HG03066 (cell line): ENCODE data around the gene BRPF1.

Experiments used
- ATAC-seq: cut with Tn5 transposase; IDR thresholded peaks from one replicate; pipeline ENCODE4 v1.9.1; 2021; ENCODE audit warnings: low read depth; ENCODE audit not compliant: unreplicated experiment

BRPF1 gene

GRCh38 chr3:9731206-9732079 is at the start of gene BRPF1:
Gene BRPF1 (plus strand): TSS chr3:9731735. CDS start chr3:9734141, 2,406 bp downstream.
- peak; percentile 89 for ATAC-seq

GRCh38 chr3:9682096-9682495 is 49.4 kb upstream of the BRPF1 start:
- ATAC-seq: no peak

- ATAC-seq: no peak
Measured at GRCh38 chr3:9683426-9683825, 48.1 kb upstream of the BRPF1 start.

GRCh38 chr3:9685216-9686049 is 46.1 kb upstream of the BRPF1 start:
- ATAC-seq: no peak

- no peak for ATAC-seq
Measured at GRCh38 chr3:9686050-9686550, 45.4 kb upstream of the BRPF1 start.

- no peak for ATAC-seq
Measured at GRCh38 chr3:9686703-9687102, 44.8 kb upstream of the BRPF1 start.

GRCh38 chr3:9687514-9687913 is 44.0 kb upstream of the BRPF1 start:
- no peak for ATAC-seq

GRCh38 chr3:9688961-9689360 is 42.6 kb upstream of the BRPF1 start:
- ATAC-seq: no peak

- ATAC-seq: no peak
Measured at GRCh38 chr3:9689757-9690156, 41.8 kb upstream of the BRPF1 start.

- ATAC-seq: peak; percentile 99
Measured at GRCh38 chr3:9690451-9691450, 40.8 kb upstream of the BRPF1 start.

GRCh38 chr3:9691636-9692035 is 39.9 kb upstream of the BRPF1 start:
- ATAC-seq: no peak

- ATAC-seq: no peak
Measured at GRCh38 chr3:9692416-9692815, 39.1 kb upstream of the BRPF1 start.

GRCh38 chr3:9695345-9695744 is 36.2 kb upstream of the BRPF1 start:
- no peak for ATAC-seq

- ATAC-seq: no peak
Measured at GRCh38 chr3:9695746-9696145, 35.8 kb upstream of the BRPF1 start.

- no peak for ATAC-seq
Measured at GRCh38 chr3:9696480-9697220, 34.9 kb upstream of the BRPF1 start.

GRCh38 chr3:9697892-9698291 is 33.6 kb upstream of the BRPF1 start:
- no peak for ATAC-seq

- ATAC-seq: no peak
Measured at GRCh38 chr3:9698293-9698692, 33.2 kb upstream of the BRPF1 start.

- no peak for ATAC-seq
Measured at GRCh38 chr3:9700536-9700935, 31.0 kb upstream of the BRPF1 start.

GRCh38 chr3:9701006-9701405 is 30.5 kb upstream of the BRPF1 start:
- no peak for ATAC-seq

GRCh38 chr3:9701711-9702110 is 29.8 kb upstream of the BRPF1 start:
- no peak for ATAC-seq
